GM23338 (cell line): ENCODE results near the gene CDH4. TPM values are rescaled to one million over a fixed set of nuclear protein-coding genes. Genes with fewer than 3 reads are reported as not detected.

Experiments used
- ATAC-seq: fragments of 200-7000 bp; cut with Tn5 transposase; 3 replicates; pipeline ENCODE4 v1.9.1; 2020
- DNase-seq: peaks from one replicate; pipeline ENCODE4 v3.0.0-alpha.2; 2015; ENCODE audit warnings: low spot score
- H2AFZ ChIP-seq: fragments of 200-600 bp; sonication (generic); 2 replicates; pipeline ENCODE4 v1.8.0; 2016; ENCODE audit warnings: antibody characterized with exemption, mild to moderate bottlenecking, moderate library complexity
- H3F3A ChIP-seq: fragments of 200-600 bp; sonication (generic); replicated peaks from 2 replicates; pipeline ENCODE4 v1.8.0; 2017; ENCODE audit warnings: antibody characterized with exemption, mixed run types, low read depth
- H3K27ac ChIP-seq: fragments of 200-600 bp; sonication (generic); 2 replicates; pipeline ENCODE4 v1.6.1; 2016; ENCODE audit warnings: low read depth
- H3K27me3 ChIP-seq: fragments of 200-600 bp; sonication (generic); 2 replicates; pipeline ENCODE4 v1.8.0; 2016; ENCODE audit warnings: mild to moderate bottlenecking, mixed run types, moderate library complexity; ENCODE audit not compliant: insufficient read depth
- H3K36me3 ChIP-seq: fragments of 200-600 bp; sonication (generic); 2 replicates; pipeline ENCODE4 v1.8.0; 2016; ENCODE audit warnings: mild to moderate bottlenecking; ENCODE audit not compliant: insufficient read depth
- H3K4me1 ChIP-seq: fragments of 200-600 bp; sonication (generic); 2 replicates; pipeline ENCODE4 v1.8.0; 2016; ENCODE audit warnings: mild to moderate bottlenecking, moderate library complexity; ENCODE audit not compliant: insufficient read depth
- H3K4me2 ChIP-seq: fragments of 200-600 bp; sonication (generic); 2 replicates; pipeline ENCODE4 v1.7.1; 2017; ENCODE audit warnings: mixed run types
- H3K4me3 ChIP-seq: fragments of 200-600 bp; sonication (generic); 2 replicates; pipeline ENCODE4 v1.6.1; 2016; ENCODE audit warnings: mixed run types
- H3K79me2 ChIP-seq: fragments of 200-600 bp; sonication (generic); replicated peaks from 2 replicates; pipeline ENCODE4 v1.8.0; 2017; ENCODE audit warnings: mild to moderate bottlenecking; ENCODE audit not compliant: insufficient read depth
- H3K9me2 ChIP-seq: fragments of 200-600 bp; sonication (generic); 2 replicates; pipeline ENCODE4 v1.8.0; 2017; ENCODE audit not compliant: insufficient read depth
- H4K20me1 ChIP-seq: fragments of 200-600 bp; sonication (generic); replicated peaks from 2 replicates; pipeline ENCODE4 v1.8.0; 2017; ENCODE audit warnings: mild to moderate bottlenecking; ENCODE audit not compliant: insufficient read depth
- H3K27ac Mint-ChIP-seq: 2 replicates; pipeline ENCODE4 v1.8.0; 2020; ENCODE audit warnings: inconsistent platforms, mild to moderate bottlenecking, moderate library complexity, mixed read lengths
- H3K27me3 Mint-ChIP-seq: 3 replicates; pipeline ENCODE4 v1.8.0; 2022; ENCODE audit warnings: low read depth, mild to moderate bottlenecking, moderate library complexity, mixed read lengths, inconsistent platforms; ENCODE audit not compliant: insufficient read depth, poor library complexity
- H3K36me3 Mint-ChIP-seq: 3 replicates; pipeline ENCODE4 v1.8.0; 2021; ENCODE audit warnings: low read depth, mild to moderate bottlenecking, inconsistent platforms, moderate library complexity, mixed read lengths
- H3K4me1 Mint-ChIP-seq: 3 replicates; pipeline ENCODE4 v1.8.0; 2020; ENCODE audit warnings: mild to moderate bottlenecking, inconsistent platforms, mixed read lengths
- H3K4me3 Mint-ChIP-seq: 3 replicates; pipeline ENCODE4 v1.8.0; 2021; ENCODE audit warnings: moderate library complexity, mild to moderate bottlenecking, inconsistent platforms, mixed read lengths
- H3K9me3 Mint-ChIP-seq: 3 replicates; pipeline ENCODE4 v1.8.0; 2020; ENCODE audit warnings: moderate library complexity, mild to moderate bottlenecking, inconsistent platforms, mixed read lengths
- CREB1 ChIP-seq: fragments of 250-450 bp; sonication (Bioruptor Pico); IDR thresholded peaks from 2 replicates; pipeline ENCODE4 v1.5.0; 2020; ENCODE audit warnings: low read depth, mild to moderate bottlenecking, moderate library complexity
- EZH2 ChIP-seq: fragments of 200-600 bp; sonication (generic); IDR thresholded peaks from one replicate; pipeline ENCODE4 v1.8.0; 2017; ENCODE audit warnings: antibody characterized with exemption, mild to moderate bottlenecking, low read depth; ENCODE audit not compliant: unreplicated experiment
- EZH2phosphoT487 ChIP-seq: fragments of 200-600 bp; sonication (generic); IDR thresholded peaks from one replicate; pipeline ENCODE4 v1.8.1; 2018; ENCODE audit warnings: antibody characterized with exemption; ENCODE audit not compliant: unreplicated experiment
- NANOG ChIP-seq: IDR thresholded peaks from 2 replicates; pipeline ENCODE4 v1.6.1; 2016; ENCODE audit warnings: antibody characterized with exemption, borderline replicate concordance
- STAT1 ChIP-seq: IDR thresholded peaks from one replicate; pipeline ENCODE4 v1.6.1; 2016; ENCODE audit warnings: antibody characterized with exemption; ENCODE audit not compliant: unreplicated experiment
- ZNF331 ChIP-seq: fragments of 250-450 bp; sonication (Bioruptor Pico); IDR thresholded peaks from 2 replicates; pipeline ENCODE4 v1.5.0; 2020; ENCODE audit warnings: low read depth, mild to moderate bottlenecking, moderate library complexity
- polyA plus RNA-seq: library from polyadenylated mRNA; unstranded; fragments of >200 nt; fragmentation: Nextera tagmentation; extraction: Ambion mirVana; gene quantifications from 2 replicates; pipeline ENCODE4 v1.2.1, GENCODE V29; 2016
- total RNA-seq: library from RNA; depleted of rRNA; stranded (reverse); fragments of >200 nt; shearing (Covaris generic); gene quantifications from 2 replicates; pipeline ENCODE4 v1.2.3, GENCODE V29; 2014
- TF ChIP-seq, protein P1 (sequence below): IDR thresholded peaks from one replicate; pipeline ENCODE4 v1.6.1; 2018; ENCODE audit warnings: antibody characterized with exemption; ENCODE audit not compliant: unreplicated experiment
- TF ChIP-seq, protein P2 (sequence below): fragments of 250-450 bp; sonication (Bioruptor Pico); IDR thresholded peaks from 2 replicates; pipeline ENCODE4 v1.5.0; 2020; ENCODE audit warnings: mild to moderate bottlenecking, moderate library complexity
- TF ChIP-seq, protein P3 (sequence below), 2 experiments: fragments of 200-600 bp in 1 of 2; sonication (generic) in 1 of 2; conservative IDR thresholded peaks; 2 replicates each; pipeline versions ENCODE4 v1.5.1 to v1.6.1; 2016 to 2017; ENCODE audit warnings: antibody characterized with exemption in 2 of 2, low read depth in 2 of 2, mild to moderate bottlenecking in 2 of 2, moderate library complexity in 1 of 2

Gene CDH4
- total and polyA plus RNA-seq, 2 experiments from 2014 or later: 1.2 to 4.2 TPM

DNA sequence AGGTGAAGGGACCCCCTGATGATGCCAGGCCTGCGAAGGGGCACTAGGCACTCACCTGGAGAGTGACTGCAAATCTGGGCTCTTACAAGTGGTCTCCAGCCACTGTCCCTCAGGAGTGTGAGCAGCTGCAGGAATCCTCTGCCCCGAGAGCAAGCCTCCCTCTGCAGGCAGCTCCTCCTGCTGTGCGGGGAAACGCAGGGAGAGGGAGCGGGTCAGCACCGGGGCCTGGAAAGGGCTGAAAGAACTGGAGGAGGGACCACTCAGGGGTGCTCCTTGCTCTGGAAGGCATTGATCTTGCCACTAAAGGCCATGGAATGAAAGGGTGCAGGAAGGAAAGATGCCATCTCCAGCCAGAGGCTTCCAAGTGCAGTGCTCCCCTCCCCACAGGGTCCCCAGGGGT is 168.0 kb downstream of the CDH4 start (continued):
- TF ChIP-seq, protein P1, sequence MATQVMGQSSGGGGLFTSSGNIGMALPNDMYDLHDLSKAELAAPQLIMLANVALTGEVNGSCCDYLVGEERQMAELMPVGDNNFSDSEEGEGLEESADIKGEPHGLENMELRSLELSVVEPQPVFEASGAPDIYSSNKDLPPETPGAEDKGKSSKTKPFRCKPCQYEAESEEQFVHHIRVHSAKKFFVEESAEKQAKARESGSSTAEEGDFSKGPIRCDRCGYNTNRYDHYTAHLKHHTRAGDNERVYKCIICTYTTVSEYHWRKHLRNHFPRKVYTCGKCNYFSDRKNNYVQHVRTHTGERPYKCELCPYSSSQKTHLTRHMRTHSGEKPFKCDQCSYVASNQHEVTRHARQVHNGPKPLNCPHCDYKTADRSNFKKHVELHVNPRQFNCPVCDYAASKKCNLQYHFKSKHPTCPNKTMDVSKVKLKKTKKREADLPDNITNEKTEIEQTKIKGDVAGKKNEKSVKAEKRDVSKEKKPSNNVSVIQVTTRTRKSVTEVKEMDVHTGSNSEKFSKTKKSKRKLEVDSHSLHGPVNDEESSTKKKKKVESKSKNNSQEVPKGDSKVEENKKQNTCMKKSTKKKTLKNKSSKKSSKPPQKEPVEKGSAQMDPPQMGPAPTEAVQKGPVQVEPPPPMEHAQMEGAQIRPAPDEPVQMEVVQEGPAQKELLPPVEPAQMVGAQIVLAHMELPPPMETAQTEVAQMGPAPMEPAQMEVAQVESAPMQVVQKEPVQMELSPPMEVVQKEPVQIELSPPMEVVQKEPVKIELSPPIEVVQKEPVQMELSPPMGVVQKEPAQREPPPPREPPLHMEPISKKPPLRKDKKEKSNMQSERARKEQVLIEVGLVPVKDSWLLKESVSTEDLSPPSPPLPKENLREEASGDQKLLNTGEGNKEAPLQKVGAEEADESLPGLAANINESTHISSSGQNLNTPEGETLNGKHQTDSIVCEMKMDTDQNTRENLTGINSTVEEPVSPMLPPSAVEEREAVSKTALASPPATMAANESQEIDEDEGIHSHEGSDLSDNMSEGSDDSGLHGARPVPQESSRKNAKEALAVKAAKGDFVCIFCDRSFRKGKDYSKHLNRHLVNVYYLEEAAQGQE: no peak
- no peak for TF ChIP-seq NANOG
- TF ChIP-seq ZNF331 (CRISPR knock-in tag): no peak

DNA sequence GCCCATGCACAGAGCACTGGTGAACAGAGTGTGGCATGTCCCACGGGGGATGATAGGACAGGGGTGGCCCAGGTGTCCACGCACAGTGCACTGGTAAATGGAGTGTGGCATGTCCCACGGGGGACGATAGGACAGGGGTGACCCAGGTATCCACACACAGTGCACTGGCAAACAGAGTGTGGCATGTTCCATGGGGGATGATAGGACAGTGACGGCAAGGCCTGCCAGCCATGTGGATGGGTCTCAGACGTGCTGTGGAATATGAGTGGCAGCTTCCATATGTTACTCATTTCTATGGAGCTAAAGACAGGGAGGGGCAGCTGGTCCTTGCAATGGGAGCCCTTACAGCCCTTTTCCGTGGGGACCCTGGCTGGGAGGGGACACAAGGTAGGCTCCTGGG is 168.7 kb downstream of the CDH4 start:
- no peaks in the 10 kb centered on the region for H3K79me2 ChIP-seq
- no peak overlapping the region for H3K4me3 ChIP-seq
- H3K36me3 ChIP-seq: no peaks in the 10 kb centered on the region
- no peak overlapping the region for H2AFZ ChIP-seq
- H3K27me3 Mint-ChIP-seq: peaks cover 24% of the 10 kb centered on the region
- DNase-seq: no peak
- peaks cover 10% of the 10 kb centered on the region for H3K4me1 ChIP-seq
- no peak overlapping the region for H3K4me2 ChIP-seq
- no peaks in the 10 kb centered on the region for H3K27me3 ChIP-seq
- no peaks in the 10 kb centered on the region for H3K9me2 ChIP-seq
- H3K36me3 Mint-ChIP-seq: no peaks in the 10 kb centered on the region; the same call in 2 of the 3 replicates
- no peaks in the 10 kb centered on the region for H3K9me3 Mint-ChIP-seq
- H3K27ac ChIP-seq: no peak overlapping the region
- no peak overlapping the region for H3K27ac Mint-ChIP-seq
- H4K20me1 ChIP-seq: no peaks in the 10 kb centered on the region
- H3K4me1 Mint-ChIP-seq: peaks cover 8% of the 10 kb centered on the region
- H3K4me3 Mint-ChIP-seq: no peak overlapping the region
- ATAC-seq: no peak
- 0 out of 2 replicates have a peak, but pooled peaks cover 3% of the 10 kb centered on the region for H3F3A ChIP-seq
- TF ChIP-seq NANOG: no peak
- TF ChIP-seq, protein P2, sequence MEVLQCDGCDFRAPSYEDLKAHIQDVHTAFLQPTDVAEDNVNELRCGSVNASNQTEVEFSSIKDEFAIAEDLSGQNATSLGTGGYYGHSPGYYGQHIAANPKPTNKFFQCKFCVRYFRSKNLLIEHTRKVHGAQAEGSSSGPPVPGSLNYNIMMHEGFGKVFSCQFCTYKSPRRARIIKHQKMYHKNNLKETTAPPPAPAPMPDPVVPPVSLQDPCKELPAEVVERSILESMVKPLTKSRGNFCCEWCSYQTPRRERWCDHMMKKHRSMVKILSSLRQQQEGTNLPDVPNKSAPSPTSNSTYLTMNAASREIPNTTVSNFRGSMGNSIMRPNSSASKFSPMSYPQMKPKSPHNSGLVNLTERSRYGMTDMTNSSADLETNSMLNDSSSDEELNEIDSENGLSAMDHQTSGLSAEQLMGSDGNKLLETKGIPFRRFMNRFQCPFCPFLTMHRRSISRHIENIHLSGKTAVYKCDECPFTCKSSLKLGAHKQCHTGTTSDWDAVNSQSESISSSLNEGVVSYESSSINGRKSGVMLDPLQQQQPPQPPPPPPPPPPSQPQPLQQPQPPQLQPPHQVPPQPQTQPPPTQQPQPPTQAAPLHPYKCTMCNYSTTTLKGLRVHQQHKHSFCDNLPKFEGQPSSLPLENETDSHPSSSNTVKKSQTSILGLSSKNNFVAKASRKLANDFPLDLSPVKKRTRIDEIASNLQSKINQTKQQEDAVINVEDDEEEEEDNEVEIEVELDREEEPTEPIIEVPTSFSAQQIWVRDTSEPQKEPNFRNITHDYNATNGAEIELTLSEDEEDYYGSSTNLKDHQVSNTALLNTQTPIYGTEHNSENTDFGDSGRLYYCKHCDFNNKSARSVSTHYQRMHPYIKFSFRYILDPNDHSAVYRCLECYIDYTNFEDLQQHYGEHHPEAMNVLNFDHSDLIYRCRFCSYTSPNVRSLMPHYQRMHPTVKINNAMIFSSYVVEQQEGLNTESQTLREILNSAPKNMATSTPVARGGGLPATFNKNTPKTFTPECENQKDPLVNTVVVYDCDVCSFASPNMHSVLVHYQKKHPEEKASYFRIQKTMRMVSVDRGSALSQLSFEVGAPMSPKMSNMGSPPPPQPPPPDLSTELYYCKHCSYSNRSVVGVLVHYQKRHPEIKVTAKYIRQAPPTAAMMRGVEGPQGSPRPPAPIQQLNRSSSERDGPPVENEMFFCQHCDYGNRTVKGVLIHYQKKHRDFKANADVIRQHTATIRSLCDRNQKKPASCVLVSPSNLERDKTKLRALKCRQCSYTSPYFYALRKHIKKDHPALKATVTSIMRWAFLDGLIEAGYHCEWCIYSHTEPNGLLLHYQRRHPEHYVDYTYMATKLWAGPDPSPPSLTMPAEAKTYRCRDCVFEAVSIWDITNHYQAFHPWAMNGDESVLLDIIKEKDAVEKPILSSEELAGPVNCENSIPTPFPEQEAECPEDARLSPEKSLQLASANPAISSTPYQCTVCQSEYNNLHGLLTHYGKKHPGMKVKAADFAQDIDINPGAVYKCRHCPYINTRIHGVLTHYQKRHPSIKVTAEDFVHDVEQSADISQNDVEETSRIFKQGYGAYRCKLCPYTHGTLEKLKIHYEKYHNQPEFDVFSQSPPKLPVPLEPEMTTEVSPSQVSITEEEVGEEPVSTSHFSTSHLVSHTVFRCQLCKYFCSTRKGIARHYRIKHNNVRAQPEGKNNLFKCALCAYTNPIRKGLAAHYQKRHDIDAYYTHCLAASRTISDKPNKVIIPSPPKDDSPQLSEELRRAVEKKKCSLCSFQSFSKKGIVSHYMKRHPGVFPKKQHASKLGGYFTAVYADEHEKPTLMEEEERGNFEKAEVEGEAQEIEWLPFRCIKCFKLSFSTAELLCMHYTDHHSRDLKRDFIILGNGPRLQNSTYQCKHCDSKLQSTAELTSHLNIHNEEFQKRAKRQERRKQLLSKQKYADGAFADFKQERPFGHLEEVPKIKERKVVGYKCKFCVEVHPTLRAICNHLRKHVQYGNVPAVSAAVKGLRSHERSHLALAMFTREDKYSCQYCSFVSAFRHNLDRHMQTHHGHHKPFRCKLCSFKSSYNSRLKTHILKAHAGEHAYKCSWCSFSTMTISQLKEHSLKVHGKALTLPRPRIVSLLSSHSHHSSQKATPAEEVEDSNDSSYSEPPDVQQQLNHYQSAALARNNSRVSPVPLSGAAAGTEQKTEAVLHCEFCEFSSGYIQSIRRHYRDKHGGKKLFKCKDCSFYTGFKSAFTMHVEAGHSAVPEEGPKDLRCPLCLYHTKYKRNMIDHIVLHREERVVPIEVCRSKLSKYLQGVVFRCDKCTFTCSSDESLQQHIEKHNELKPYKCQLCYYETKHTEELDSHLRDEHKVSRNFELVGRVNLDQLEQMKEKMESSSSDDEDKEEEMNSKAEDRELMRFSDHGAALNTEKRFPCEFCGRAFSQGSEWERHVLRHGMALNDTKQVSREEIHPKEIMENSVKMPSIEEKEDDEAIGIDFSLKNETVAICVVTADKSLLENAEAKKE: no peak
- TF ChIP-seq ZNF331 (CRISPR knock-in tag): no peak
- no peak for TF ChIP-seq EZH2
- no peak for TF ChIP-seq CREB1 (CRISPR knock-in tag)
- no peak for TF ChIP-seq EZH2phosphoT487
- TF ChIP-seq, protein P3, sequence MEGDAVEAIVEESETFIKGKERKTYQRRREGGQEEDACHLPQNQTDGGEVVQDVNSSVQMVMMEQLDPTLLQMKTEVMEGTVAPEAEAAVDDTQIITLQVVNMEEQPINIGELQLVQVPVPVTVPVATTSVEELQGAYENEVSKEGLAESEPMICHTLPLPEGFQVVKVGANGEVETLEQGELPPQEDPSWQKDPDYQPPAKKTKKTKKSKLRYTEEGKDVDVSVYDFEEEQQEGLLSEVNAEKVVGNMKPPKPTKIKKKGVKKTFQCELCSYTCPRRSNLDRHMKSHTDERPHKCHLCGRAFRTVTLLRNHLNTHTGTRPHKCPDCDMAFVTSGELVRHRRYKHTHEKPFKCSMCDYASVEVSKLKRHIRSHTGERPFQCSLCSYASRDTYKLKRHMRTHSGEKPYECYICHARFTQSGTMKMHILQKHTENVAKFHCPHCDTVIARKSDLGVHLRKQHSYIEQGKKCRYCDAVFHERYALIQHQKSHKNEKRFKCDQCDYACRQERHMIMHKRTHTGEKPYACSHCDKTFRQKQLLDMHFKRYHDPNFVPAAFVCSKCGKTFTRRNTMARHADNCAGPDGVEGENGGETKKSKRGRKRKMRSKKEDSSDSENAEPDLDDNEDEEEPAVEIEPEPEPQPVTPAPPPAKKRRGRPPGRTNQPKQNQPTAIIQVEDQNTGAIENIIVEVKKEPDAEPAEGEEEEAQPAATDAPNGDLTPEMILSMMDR (conservative IDR thresholded peaks at IDR 0.05; ENCODE audit: low read depth in 2 of 2): no peak
- TF ChIP-seq, protein P1: no peak
- no peak for TF ChIP-seq STAT1
